Liver (tissue), 3 donors: ENCODE results near the gene STIM2.

ENCODE experiments used
- CTCF ChIP-seq: fragments of 150-350 bp; IDR thresholded peaks from 2 replicates; pipeline ENCODE4 v1.5.1; 2017; ENCODE audit warnings: improper control_type of control experiment, low read depth, low read length; ENCODE audit not compliant: missing input control
- EGR1 ChIP-seq, 2 donors: IDR thresholded peaks; 2 replicates each; pipeline ENCODE4 v1.6.1; 2016 to 2018; ENCODE audit warnings: antibody characterized with exemption in 2 of 2, low read depth in 2 of 2
- FOXA1 ChIP-seq: IDR thresholded peaks from 2 replicates; pipeline ENCODE4 v1.6.1; 2016; ENCODE audit warnings: antibody characterized with exemption
- GABPA ChIP-seq, 2 donors: IDR thresholded peaks in 1 of 2; conservative IDR thresholded peaks in 1 of 2; 2 replicates each; pipeline ENCODE4 v1.6.1; 2016; ENCODE audit warnings: antibody characterized with exemption in 2 of 2, mild to moderate bottlenecking in 1 of 2, moderate library complexity in 1 of 2
- JUND ChIP-seq, 2 donors: IDR thresholded peaks; 2 replicates each; pipeline ENCODE4 v1.6.1; 2016; ENCODE audit warnings: antibody characterized with exemption in 2 of 2
- MAX ChIP-seq: IDR thresholded peaks from 2 replicates; pipeline ENCODE4 v1.6.1; 2016; ENCODE audit warnings: antibody characterized with exemption
- RAD21 ChIP-seq, 2 donors: IDR thresholded peaks; 2 replicates each; pipeline ENCODE4 v1.6.1; 2016; ENCODE audit warnings: antibody characterized with exemption in 2 of 2, mild to moderate bottlenecking in 2 of 2
- SP1 ChIP-seq: IDR thresholded peaks from 2 replicates; pipeline ENCODE4 v1.6.1; 2018; ENCODE audit warnings: antibody characterized with exemption, mild to moderate bottlenecking
- YY1 ChIP-seq: IDR thresholded peaks from 2 replicates; pipeline ENCODE4 v1.6.1; 2016; ENCODE audit warnings: antibody characterized with exemption, mild to moderate bottlenecking
- donor health status: healthy.
- donor health status: healthy.

GRCh38 chr4:26879805-26880204 lies 19.2 kb downstream of the STIM2 start:
- TF ChIP-seq CTCF (no peak), SP1 (no peak), RAD21 (IDR thresholded peaks at IDR 0.05) (no peak), MAX (no peak), EGR1 (IDR thresholded peaks at IDR 0.05; ENCODE audit: low read depth in 2 of 2) (no peak), JUND (IDR thresholded peaks at IDR 0.05) (no peak), GABPA (IDR thresholded peaks at IDR 0.05 in 1 of 2, conservative IDR thresholded peaks at IDR 0.05 in 1 of 2) (no peak), YY1 (no peak), FOXA1 (no peak)
